Peyer's patch (tissue), 4 donors: ENCODE measurements around the gene KLRB1.
"Not testable (repeated sequence)": the region's sequence is repeated elsewhere in the genome, so short reads cannot be mapped to it uniquely, and the experiment has no call there.

Experiments
- CTCF ChIP-seq, 6 experiments: fragments of 450-650 bp in 4 of 6; fragments of 200-600 bp in 2 of 6; sonication (generic) in 1 of 6; IDR thresholded peaks; one replicate each; pipeline ENCODE4 v1.5.1; 2017 to 2019; ENCODE audit warnings: antibody characterized with exemption in 6 of 6, mild to moderate bottlenecking in 3 of 6, moderate library complexity in 1 of 6
- POLR2A ChIP-seq, 2 donors: fragments of 450-650 bp; IDR thresholded peaks; one replicate each; pipeline ENCODE4 v1.5.1; 2017; ENCODE audit warnings: antibody characterized with exemption in 2 of 2, mild to moderate bottlenecking in 2 of 2, moderate library complexity in 2 of 2

GRCh38 chr12:9600426-9600825, 7.3 kb downstream of the KLRB1 start:
- not testable (repeated sequence) for TF ChIP-seq CTCF, POLR2A (IDR thresholded peaks at IDR 0.05)
